GM18499 (cell line): ENCODE results near the gene TMEM108.

ENCODE experiments used
- ATAC-seq: cut with Tn5 transposase; IDR thresholded peaks from one replicate; pipeline ENCODE4 v1.9.1; 2021; ENCODE audit warnings: moderate number of reproducible peaks; ENCODE audit not compliant: insufficient read depth, unreplicated experiment

TMEM108 gene

GRCh38 chr3:133441867-133442270 is 403.7 kb downstream of the TMEM108 start:
- ATAC-seq, result peak; percentile 65

GRCh38 chr3:133442518-133442917 is 404.3 kb downstream of the TMEM108 start:
- ATAC-seq, result no peak

- no peak for ATAC-seq
These were observed 405.6 kb downstream of the TMEM108 start for GRCh38 chr3:133443649-133444422.

GRCh38 chr3:133444423-133444774 is 406.2 kb downstream of the TMEM108 start:
- no peak for ATAC-seq

GRCh38 chr3:133445108-133445507 is 406.9 kb downstream of the TMEM108 start:
- ATAC-seq, result no peak
